Measurements from ENCODE around the gene C11orf98. TPM values are rescaled to one million over a fixed set of nuclear protein-coding genes. Genes with fewer than 3 reads are reported as not detected.
A peak's percentile ranks its signal among the peaks of the same experiment; 100 is the strongest.

Gene C11orf98
- total and polyA plus RNA-seq, 2 of the 13 experiments (the other 11 are each of a cell fraction or from before 2014, with no cell fraction given) = 30.4 to 91.8 TPM

DNA sequence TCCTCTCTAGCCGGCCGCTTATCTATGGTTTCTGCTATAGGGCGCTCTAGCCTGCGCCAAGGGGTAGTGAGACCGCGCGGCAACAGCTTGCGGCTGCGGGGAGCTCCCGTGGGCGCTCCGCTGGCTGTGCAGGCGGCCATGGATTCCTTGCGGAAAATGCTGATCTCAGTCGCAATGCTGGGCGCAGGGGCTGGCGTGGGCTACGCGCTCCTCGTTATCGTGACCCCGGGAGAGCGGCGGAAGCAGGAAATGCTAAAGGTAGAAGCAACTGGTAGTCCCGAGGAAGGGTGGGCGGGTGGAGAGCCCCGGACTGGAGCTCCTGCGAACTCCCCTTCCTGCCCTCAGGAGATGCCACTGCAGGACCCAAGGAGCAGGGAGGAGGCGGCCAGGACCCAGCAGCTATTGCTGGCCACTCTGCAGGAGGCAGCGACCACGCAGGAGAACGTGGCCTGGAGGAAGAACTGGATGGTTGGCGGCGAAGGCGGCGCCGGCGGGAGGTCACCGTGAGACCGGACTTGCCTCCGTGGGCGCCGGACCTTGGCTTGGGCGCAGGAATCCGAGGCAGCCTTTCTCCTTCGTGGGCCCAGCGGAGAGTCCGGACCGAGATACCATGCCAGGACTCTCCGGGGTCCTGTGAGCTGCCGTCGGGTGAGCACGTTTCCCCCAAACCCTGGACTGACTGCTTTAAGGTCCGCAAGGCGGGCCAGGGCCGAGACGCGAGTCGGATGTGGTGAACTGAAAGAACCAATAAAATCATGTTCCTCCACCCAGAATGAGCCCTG lies 6.8 kb upstream of the C11orf98 start, which contains the start of the genes LBHD1 and UQCC3 (continued):
- TF ChIP-seq, protein P1, sequence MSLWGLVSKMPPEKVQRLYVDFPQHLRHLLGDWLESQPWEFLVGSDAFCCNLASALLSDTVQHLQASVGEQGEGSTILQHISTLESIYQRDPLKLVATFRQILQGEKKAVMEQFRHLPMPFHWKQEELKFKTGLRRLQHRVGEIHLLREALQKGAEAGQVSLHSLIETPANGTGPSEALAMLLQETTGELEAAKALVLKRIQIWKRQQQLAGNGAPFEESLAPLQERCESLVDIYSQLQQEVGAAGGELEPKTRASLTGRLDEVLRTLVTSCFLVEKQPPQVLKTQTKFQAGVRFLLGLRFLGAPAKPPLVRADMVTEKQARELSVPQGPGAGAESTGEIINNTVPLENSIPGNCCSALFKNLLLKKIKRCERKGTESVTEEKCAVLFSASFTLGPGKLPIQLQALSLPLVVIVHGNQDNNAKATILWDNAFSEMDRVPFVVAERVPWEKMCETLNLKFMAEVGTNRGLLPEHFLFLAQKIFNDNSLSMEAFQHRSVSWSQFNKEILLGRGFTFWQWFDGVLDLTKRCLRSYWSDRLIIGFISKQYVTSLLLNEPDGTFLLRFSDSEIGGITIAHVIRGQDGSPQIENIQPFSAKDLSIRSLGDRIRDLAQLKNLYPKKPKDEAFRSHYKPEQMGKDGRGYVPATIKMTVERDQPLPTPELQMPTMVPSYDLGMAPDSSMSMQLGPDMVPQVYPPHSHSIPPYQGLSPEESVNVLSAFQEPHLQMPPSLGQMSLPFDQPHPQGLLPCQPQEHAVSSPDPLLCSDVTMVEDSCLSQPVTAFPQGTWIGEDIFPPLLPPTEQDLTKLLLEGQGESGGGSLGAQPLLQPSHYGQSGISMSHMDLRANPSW (CRISPR knock-in tag; IDR thresholded peaks at IDR 0.05; ENCODE audit: borderline replicate concordance) = 0 out of 2 replicates have a peak, but pooled peaks have one; percentile 63
- TF ChIP-seq, protein P2, sequence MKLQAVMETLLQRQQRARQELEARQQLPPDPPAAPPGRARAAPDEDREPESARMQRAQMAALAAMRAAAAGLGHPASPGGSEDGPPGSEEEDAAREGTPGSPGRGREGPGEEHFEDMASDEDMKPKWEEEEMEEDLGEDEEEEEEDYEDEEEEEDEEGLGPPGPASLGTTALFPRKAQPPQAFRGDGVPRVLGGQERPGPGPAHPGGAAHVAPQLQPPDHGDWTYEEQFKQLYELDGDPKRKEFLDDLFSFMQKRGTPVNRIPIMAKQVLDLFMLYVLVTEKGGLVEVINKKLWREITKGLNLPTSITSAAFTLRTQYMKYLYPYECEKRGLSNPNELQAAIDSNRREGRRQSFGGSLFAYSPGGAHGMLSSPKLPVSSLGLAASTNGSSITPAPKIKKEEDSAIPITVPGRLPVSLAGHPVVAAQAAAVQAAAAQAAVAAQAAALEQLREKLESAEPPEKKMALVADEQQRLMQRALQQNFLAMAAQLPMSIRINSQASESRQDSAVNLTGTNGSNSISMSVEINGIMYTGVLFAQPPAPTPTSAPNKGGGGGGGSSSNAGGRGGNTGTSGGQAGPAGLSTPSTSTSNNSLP (IDR thresholded peaks at IDR 0.05; ENCODE audit: low read depth, low read length) = peak; percentile 41; the same call in 1 of the 2 replicates
- TF ChIP-seq, protein P3, sequence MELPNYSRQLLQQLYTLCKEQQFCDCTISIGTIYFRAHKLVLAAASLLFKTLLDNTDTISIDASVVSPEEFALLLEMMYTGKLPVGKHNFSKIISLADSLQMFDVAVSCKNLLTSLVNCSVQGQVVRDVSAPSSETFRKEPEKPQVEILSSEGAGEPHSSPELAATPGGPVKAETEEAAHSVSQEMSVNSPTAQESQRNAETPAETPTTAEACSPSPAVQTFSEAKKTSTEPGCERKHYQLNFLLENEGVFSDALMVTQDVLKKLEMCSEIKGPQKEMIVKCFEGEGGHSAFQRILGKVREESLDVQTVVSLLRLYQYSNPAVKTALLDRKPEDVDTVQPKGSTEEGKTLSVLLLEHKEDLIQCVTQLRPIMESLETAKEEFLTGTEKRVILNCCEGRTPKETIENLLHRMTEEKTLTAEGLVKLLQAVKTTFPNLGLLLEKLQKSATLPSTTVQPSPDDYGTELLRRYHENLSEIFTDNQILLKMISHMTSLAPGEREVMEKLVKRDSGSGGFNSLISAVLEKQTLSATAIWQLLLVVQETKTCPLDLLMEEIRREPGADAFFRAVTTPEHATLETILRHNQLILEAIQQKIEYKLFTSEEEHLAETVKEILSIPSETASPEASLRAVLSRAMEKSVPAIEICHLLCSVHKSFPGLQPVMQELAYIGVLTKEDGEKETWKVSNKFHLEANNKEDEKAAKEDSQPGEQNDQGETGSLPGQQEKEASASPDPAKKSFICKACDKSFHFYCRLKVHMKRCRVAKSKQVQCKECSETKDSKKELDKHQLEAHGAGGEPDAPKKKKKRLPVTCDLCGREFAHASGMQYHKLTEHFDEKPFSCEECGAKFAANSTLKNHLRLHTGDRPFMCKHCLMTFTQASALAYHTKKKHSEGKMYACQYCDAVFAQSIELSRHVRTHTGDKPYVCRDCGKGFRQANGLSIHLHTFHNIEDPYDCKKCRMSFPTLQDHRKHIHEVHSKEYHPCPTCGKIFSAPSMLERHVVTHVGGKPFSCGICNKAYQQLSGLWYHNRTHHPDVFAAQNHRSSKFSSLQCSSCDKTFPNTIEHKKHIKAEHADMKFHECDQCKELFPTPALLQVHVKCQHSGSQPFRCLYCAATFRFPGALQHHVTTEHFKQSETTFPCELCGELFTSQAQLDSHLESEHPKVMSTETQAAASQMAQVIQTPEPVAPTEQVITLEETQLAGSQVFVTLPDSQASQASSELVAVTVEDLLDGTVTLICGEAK (IDR thresholded peaks at IDR 0.05) = no peak
- TF ChIP-seq, protein P3 (CRISPR knock-in tag; IDR thresholded peaks at IDR 0.05) = peak; percentile 72; the same call in 1 of the 2 replicates
- no peak for TF ChIP-seq HDAC6 (IDR thresholded peaks at IDR 0.05; ENCODE audit: low read depth, low read length)
- peak; percentile 91 for TF ChIP-seq PHF20 (CRISPR knock-in tag; IDR thresholded peaks at IDR 0.05)
- TF ChIP-seq, protein P4, sequence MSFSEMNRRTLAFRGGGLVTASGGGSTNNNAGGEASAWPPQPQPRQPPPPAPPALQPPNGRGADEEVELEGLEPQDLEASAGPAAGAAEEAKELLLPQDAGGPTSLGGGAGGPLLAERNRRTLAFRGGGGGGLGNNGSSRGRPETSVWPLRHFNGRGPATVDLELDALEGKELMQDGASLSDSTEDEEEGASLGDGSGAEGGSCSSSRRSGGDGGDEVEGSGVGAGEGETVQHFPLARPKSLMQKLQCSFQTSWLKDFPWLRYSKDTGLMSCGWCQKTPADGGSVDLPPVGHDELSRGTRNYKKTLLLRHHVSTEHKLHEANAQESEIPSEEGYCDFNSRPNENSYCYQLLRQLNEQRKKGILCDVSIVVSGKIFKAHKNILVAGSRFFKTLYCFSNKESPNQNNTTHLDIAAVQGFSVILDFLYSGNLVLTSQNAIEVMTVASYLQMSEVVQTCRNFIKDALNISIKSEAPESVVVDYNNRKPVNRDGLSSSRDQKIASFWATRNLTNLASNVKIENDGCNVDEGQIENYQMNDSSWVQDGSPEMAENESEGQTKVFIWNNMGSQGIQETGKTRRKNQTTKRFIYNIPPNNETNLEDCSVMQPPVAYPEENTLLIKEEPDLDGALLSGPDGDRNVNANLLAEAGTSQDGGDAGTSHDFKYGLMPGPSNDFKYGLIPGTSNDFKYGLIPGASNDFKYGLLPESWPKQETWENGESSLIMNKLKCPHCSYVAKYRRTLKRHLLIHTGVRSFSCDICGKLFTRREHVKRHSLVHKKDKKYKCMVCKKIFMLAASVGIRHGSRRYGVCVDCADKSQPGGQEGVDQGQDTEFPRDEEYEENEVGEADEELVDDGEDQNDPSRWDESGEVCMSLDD (CRISPR knock-in tag; IDR thresholded peaks at IDR 0.05; ENCODE audit: borderline replicate concordance) = no peak
- TF ChIP-seq, protein P5, sequence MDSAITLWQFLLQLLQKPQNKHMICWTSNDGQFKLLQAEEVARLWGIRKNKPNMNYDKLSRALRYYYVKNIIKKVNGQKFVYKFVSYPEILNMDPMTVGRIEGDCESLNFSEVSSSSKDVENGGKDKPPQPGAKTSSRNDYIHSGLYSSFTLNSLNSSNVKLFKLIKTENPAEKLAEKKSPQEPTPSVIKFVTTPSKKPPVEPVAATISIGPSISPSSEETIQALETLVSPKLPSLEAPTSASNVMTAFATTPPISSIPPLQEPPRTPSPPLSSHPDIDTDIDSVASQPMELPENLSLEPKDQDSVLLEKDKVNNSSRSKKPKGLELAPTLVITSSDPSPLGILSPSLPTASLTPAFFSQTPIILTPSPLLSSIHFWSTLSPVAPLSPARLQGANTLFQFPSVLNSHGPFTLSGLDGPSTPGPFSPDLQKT (CRISPR knock-in tag; IDR thresholded peaks at IDR 0.05; ENCODE audit: borderline replicate concordance) = 0 out of 2 replicates have a peak, but pooled peaks have one; percentile 31

Data from HepG2 (cell line).